ENCODE data around the gene GPR153.
"Not testable (repeated sequence)": the region's sequence is repeated elsewhere in the genome, so short reads cannot be mapped to it uniquely, and the experiment has no call there.

GPR153 gene

DNA sequence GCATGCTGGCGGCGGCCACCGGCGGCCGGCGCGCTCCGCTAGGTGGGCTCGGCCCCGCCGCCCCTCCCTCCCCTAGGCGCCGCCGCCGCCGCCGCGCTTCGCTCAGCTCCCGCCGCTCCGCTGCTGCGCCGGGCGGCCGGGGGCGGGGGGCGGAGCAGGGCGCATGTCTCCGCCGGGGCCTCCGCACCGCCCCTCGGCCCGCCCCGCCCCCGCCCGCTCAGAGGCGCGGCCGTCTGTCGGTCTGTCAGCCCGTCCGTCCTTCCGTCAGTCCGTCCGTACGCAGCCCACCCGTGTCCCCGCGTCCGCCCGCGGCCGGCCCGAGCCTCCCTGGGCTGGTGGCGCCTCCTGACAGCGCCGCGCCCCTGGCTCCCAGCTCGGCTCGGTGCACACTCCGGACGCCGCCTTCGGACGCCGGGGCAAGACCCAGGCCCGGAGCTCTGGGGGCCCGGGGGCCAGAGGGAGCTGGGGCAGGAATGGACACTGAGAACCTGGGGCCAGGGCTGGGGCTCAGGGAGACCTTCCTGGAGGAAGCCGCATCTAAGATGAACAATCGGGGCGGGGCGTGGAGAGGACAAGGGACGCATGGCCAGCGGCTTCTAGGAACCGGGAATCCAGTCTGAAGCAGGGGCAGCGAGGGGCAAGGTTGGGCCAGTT is at the start of gene GPR153:
Gene GPR153 (minus strand): TSS at position 138 of the 654 bp plus-strand sequence. CDS start 6,193 bp downstream, outside the sequence.
- peak; percentile 79 for DNase-seq (ENCODE audit: low spot score)

DNA sequence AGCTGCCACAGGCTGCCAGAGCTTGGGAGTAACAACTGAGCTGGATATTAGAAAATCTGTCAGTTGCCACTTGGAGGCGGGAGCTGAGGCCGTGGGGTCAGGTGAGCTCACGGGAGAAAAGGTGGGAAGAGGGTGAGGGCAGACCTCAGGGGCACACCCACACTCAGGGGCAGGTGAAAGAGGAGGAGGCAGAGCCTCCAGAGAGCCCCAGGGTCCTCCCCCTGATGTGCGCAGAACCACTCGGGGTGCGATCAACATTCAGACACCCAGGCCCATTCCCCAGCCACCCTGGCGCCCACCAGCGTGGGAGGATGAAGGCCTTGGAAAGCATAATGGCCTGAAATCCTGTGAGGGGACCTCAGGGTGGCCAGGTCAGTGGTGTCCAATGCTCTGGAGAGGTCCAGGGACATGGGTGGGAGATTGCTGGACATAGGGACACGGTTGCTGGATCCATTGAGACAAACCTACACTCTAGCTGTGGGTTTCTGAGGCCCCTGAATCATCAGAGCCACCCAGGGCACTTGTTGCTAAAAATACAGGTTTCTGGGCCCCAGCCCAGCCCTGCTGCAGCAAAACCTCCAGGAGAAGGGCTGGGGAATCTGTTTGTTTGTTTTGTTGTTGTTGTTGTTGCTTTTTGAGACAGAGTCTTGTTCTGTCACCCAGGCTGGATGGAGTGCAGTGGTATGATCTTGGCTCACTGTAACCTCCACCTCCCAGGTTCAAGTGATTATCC is 49.4 kb upstream of the GPR153 start:
- DNase-seq (ENCODE audit: low spot score), result no peak

DNA sequence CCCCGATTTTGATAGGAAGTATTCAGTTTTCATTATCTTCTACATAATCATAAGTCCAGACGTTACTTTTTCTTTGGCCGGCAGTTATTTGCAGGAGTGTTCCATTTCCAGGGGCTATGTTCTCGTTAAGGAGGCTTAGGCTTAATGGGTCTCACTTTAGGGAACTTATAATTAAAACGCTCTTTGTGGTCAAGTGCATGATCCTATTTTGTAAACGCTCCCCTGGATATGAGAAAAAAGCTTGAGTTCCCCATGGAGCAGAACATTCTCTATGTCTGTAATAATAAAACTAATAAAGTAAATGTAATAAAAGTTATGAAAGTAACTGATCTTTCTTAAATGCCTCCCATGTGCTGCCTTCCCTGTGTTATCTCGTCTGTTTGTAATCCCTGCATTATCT is 48.7 kb upstream of the GPR153 start:
- no peak for DNase-seq (ENCODE audit: low spot score)

DNA sequence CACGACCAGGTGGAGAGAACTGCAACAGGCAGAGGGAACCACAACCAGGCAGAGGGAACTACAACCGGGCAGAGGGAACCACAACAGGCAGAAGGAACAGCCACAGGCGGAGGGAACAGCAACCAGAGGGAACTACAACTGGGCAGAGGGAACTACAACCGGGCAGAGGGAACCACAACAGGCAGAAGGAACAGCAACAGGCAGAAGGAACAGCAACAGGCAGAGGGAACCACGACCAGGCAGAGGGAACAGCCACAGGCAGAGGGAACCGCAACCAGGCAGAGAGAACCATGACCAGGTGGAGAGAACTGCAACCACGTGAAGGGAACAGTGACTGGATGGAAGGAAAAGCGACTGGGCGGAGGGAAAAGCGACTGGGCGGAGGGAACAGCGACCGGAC is 47.6 kb upstream of the GPR153 start:
- DNase-seq (ENCODE audit: low spot score), result no peak

DNA sequence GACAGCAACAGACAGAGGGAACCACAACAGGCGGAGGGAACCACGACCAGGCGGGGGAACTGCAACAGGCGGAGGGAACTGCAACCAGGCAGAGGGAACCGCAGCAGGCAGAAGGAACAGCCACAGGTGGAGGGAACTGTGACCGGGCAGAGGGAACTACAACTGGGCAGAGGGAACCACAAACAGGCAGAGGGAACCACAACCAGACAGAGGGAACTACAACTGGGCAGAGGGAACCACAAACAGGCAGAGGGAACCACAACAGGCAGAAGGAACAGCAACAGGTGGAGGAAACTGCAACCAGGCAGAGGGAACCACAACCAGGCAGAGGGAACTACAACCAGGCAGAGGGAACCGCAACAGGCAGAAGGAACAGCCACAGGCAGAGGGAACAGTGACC is 46.8 kb upstream of the GPR153 start:
- DNase-seq (ENCODE audit: low spot score), result not testable (repeated sequence)

DNA sequence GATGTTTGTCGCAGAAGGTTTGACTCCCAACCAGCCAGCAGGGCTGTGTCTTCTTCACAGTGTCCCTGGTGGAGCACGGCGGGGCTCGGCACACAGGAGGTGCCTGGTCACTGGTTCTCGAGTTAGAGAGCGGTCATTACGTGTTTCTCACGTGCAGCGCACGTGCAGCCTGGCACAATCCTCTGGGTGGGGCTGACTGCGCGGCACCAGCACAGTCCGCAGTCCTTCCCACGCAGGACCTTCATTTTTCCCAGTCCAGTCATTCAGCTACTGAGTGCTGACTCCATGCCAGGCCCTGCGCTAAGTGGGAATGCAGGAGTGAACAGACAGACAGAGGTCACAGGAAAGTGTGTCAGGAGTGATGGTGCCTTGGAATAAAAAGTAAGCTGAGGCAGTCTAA is 46.2 kb upstream of the GPR153 start:
- DNase-seq (ENCODE audit: low spot score), result no peak

DNA sequence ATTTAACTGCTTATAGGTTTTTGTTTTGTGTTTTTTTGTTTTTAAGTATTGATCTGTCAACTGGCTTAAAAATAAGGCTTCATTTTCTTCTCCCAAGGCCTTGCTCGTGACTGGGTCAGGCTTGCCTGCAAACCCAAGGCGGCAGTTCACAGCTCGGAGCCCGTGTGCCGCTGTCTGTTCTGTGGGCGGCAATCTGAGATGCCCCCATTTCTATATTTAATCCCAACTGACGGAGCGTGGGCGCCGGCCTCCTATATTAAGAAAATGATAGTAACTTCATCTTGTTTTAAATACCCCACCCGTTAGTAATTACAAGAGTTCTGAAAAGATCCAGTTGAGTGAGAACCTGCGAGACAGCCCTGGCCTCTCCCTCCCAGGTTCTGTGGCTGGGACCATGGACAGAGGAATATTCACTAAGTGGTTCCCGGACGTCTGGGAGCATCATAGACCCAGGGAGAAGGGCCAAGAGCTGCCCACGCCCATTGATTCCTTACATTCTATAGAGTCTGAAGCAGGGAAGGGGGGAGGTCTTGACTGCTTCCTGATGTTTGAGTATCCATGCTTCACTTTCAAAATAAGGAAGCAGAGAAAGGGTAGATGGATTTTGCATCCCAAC is 42.6 kb upstream of the GPR153 start:
- no peak for DNase-seq (ENCODE audit: low spot score)

DNA sequence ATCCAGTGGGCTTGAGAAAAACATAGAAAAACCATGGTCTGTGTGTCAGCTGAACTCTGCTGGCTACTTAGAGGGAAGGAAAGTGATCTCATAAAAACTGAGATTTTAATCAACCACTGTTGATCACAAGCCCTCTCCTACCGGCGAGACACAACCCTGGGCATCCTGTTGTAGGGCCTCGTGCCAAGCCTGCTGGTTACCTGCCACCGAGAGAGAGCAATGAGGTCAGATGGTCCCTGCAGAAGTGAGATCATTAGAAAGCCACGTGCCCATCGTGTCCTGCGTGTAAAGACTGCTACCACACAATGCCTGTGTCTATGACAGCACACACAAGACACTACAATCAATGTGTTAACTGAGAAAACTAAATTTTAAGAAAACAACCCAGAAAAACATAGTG is 41.7 kb upstream of the GPR153 start:
- no peak for DNase-seq (ENCODE audit: low spot score)

DNA sequence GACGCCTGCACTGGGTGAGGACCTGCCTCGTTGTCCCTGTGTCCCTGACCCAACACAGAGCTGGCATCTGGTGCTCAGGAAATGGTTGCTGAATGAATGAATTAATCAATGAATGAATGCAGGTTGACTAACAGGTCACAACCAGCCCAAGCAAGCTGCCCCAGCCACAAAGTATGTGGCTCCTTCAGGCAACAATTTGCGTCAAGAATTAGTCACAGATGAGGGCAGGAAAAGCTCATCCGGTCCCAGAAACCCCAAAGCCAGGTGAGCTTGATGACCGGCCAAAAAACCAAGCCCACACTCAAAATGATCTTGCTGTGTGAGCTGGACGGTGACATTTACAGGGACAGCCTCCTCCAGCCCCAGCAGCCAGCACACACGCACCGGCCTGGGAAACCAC is 40.6 kb upstream of the GPR153 start:
- DNase-seq (ENCODE audit: low spot score), result no peak

DNA sequence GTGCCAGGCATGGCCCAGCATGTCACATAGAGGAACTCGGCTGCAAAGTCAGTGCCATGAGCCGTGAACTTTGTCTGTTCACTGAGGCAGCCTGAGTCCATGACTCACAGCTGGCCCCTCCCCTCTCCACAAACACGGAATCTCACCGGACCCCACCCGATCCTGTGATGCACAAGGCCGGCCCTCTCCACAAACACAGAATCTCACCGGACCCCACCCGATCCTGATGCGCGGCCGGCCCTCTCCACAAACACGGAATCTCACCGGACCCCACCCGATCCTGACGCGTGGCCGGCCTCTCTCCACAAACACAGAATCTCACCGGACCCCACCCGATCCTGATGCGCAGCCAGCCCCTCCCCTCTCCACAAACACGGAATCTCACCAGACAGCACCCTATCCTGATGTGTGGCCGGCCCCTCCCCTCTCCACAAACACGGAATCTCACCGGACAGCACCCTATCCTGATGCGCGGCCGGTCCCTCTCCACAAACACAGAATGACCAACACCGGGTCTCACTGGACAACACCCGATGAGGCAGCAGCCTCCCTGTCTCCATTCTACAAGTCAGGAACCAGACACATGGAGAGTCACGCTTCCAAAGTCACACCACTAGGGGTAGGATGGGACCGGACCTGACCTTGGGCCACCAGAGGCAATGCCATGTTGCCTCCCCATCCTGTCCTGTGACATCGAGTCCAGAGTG is 39.6 kb upstream of the GPR153 start:
- DNase-seq (ENCODE audit: low spot score), result no peak

DNA sequence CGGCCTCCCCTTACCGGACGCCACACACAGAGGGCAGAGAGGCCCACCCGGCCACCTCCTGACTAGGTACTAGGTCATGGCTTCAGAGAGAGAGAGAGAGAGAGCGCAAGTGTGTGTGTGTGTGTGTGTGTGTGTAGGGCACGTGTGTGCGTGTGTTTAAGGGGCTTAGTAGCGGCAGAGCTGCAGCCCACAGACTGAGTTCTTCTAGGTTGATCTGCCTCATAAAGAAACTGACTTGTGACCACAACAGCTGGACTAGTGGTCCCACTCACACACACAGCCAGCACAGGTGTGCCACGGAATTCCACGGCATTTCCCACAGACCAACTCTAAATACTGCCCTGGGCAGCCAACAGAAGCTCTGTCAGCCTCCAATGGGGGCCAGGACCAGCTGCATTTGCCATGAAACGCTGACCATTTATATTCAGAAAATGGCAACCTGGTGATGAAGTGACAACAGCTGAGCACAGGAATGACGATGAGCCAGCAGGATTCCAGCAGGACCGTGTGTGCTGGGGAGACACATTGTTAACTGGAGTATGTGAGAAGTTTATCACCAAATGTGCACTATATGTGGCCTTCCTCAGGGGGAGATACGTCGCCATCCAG is 38.8 kb upstream of the GPR153 start:
- no peak for DNase-seq (ENCODE audit: low spot score)

DNA sequence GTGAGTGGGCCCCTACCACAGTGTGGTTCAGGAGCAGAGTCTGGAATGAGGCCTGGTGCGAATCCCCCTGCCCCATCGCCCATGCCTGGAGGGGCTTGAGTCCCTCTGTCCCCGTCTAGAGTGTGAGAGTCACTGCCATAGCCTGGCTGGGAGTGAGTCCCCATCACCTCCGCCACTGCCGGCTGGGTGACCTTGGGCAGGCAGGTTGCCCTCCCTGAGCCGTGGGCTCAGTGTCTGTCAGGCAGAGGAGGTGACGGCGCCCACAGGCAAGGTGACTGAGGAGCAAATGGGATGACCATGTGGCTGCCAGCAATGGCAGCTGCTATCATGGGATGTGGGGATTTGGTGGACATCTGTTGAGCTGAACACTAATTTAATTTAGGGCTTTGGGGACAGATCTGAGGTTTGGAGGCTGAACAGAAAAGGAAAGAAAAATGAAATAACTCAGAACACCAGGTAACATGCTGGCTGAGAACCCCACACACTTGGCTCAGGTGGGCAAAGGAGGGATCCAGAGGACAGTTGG is 38.1 kb upstream of the GPR153 start:
- DNase-seq (ENCODE audit: low spot score), result no peak

DNA sequence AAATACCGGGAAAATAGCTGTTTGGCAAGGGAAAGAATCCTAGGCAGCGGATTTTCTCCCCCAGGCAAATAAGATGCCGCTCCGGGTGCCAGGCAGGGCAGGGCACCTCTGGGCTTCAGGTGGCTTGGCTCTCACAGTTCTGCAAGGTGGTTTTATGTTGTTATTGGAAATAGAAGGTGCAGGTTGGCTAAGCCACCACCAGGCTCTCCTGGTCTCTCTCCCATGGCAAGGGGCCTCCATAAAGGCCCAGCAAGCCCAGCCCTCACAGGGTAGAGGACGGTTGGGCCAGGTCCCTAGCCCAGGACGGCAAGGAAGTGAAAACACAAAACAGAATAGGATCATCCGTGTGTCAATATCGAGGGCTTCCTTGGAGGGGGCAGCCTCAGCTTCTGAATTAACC is 37.6 kb upstream of the GPR153 start:
- DNase-seq (ENCODE audit: low spot score), result no peak

DNA sequence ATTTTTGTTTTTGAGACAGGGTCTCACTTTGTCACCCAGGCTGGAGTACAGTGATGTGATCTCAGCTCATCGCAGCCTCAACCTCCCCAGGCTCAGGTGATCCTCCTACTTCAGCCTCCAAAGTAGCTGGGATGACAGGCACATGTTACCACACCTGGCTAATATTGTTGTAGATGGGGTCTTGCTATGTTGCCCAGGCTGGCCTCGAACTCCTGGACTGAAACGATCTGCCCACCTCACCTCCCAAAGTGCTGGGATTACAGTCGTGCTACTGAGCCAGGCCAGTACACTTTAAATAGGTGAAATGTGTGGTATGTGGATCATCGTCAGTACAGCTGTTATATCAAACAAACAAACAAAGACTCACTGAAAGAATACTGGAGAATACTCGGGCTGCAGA is 35.0 kb upstream of the GPR153 start:
- no peak for DNase-seq (ENCODE audit: low spot score)

DNA sequence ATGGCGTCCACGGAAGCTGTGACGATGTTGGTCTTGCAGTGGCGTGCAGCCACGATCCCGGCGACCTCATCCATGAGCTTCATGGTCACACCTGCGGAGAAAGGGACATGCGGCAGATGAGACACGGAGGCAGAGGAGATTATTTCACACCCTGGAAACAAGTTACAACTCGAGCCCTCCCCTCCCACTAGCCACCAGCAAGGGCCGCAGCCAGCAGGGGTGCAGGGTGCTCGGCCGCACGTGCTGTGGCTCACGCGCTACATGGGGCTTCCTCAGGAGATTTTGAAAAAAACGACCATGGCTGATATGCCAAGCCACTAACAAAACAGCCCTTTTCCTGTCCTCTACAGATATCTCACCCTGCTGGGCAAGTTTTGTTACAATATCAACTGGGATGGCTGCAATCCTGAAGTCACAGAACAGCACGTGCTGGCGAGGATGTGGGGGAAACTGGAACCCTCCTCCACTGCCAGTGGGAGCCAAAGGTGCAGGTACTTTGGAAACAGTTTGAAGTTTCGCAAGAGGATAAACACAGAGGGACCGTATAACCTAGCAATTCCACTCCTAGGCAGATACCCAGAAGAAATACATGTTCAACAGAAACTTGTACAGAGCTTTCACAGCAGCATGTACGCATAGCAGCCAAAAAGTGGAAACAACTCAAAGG is 34.1 kb upstream of the GPR153 start:
- no peak for DNase-seq (ENCODE audit: low spot score)

DNA sequence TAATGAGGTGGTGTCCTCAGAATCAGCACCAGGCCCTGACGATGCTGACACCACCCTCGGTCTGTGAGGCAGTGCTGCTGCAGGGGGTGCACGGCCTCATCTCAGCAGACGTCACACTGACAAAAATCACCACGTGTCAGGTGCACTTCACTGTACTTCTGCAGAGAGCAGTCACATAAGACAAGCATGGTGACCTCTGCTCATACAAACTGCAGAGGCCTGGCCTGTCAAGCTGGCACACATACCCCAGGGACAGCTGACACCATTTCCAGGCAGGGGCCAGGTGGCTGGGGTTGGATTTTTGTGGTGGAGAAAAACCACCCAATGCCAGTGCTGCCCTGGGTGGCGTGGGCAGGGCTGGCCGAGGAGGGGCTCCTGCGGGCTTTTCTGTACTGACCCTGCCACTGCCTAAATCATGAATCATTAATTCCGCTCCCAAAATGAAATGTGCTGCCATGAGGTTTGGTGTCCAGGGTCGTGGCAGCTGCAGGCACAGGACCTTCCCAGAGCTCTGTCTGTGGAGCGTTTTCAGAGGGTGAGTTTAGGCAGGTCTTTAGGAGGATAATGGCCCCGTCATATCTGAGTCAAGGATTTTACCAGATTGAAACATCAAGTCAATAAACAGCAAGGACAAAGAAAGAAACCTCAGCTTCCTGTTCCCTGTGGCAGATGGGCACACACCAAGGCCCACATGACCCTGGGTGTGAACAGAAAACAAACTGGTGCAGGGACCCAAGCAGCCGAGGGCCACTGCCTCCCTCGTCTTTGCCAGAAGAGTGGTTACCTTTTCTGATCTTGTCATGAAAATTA is 33.4 kb upstream of the GPR153 start:
- no peak for DNase-seq (ENCODE audit: low spot score)

DNA sequence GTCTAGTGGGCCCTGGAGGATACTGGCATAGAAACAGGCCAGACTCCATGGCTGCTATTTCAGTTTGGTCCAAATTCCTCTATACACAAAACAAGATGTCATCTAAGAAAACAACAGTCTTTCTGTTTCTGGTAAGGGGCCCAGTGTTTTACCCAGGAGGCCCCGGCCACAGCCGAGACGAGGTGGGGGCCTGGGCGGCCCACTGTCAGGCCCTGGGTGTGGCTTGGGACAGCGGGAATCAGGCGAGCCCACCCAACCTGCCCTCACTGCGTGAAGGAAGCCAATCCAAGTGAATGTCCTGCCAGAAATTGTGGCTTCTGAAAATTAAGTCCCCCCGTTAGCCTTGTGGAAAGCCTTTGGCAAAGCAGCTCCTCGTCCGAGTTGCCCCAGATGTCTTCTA is 31.2 kb upstream of the GPR153 start:
- no peak for DNase-seq (ENCODE audit: low spot score)

DNA sequence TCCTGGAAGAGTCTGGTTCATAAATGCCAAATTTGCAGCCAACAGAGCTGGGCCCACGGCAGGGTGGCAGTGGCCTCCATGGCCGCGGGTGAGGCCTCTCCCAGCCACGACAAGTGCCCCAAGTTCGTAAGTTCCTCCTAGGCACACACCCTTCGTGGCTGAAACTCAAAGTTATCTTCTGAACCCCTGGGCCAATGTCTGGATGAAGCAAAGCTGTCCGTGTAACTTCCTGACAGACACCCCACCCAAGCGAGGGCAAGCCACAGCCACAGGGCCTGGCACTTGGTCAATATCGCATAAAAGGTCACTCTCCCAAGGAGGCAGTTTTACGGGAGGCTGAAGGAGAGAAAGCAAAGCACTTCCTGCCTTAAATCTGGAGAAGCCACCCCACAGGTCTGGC is 27.8 kb upstream of the GPR153 start:
- no peak for DNase-seq (ENCODE audit: low spot score)

DNA sequence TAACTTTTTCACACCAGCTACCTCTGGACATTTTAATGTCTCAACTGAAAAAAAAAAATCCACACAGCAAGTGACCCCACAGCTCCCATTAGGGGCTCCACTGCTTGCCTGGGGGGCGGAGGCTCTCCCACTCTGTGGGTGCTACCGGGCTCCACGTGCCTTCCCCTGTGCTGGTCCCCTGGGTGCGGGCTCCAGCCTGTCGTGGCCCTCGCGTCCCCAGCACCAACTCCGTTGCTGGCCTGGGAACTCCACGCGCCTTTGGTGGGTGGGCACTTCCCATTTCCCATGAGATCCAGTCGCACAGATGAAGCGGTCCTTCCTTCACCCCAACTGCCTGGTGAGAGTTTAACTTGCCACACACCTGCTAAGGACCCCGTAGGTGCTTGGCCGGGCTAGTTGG is 27.1 kb upstream of the GPR153 start:
- DNase-seq (ENCODE audit: low spot score), result no peak

DNA sequence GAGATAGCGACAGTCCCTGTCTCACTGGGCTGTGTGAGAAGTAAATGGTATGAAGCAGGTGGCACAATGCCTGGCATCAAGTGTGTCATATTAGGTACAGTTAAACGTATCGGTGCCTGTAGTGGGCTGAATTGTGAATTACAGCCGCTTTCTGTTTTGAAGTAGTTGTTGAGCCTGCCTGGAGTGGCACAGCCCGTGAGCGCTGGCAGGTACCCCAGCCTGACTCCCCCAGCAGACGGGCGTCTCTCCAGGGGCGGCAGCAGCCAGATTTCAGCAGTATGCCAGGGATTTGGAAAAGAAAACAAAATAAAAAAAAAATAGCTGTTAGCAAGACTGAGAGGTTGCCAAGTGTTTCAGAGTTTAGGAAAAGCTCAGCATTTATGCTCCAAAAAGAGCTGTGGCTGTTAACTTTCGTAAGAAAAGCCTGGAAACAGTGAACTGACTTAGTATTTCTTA is 26.6 kb upstream of the GPR153 start:
- no peak for DNase-seq (ENCODE audit: low spot score)

DNA sequence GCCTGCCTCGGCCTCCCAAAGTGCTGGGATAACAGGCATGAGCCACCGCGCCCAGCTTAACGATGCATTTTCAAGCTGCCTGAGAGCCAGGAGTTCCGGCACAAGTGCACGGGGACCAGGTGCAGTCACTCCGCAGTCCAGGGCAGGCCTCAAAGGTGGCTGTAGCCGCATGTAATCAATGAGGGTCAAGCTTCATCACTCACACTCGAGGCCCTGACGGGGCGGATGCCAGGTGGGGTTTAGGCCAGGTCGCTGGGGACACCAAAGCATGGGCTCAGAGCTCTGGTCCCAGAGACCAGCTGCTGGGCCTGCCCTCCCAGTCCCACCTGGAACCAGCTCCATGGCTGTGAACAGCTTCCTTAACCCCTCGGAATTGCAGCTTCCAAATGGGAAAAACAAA is 26.1 kb upstream of the GPR153 start:
- no peak for DNase-seq (ENCODE audit: low spot score)
